PC-9 (cell line): Measurements from ENCODE around the gene DBNL.
"Not testable (repeated sequence)": the region's sequence is repeated elsewhere in the genome, so short reads cannot be mapped to it uniquely, and the experiment has no call there.

Source experiments
- EZH2 ChIP-seq: fragments of 200-600 bp; sonication (generic); IDR thresholded peaks from 2 replicates; pipeline ENCODE4 v1.8.0; 2017; ENCODE audit warnings: antibody characterized with exemption, low read depth
- TF ChIP-seq, protein P1 (sequence below): fragments of 200-600 bp; sonication (generic); conservative IDR thresholded peaks from 2 replicates; pipeline ENCODE4 v1.6.1; 2017; ENCODE audit warnings: mixed run types, antibody characterized with exemption, mild to moderate bottlenecking, moderate library complexity

DNA sequence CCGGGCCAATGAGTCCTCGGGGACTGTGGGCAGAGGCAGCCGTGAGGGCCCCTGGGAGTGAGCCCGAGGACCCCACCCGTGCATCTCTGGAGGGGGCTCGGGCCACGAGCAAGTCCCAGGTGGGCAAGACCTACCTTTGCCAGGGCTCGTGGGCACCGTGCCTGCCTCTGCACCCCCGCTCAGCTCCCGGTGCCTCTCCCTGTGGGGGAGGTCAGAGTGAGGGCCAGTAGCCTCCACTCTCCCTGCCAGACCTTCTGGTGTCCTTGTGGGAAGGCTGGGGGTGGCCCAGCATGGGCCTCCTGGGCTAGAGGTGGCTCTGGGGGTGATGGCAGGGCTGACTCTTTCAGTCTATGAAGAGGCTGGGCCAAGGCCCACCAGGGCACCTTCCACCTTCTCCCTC, 15.1 kb upstream of the DBNL start:
- TF ChIP-seq, protein P1, sequence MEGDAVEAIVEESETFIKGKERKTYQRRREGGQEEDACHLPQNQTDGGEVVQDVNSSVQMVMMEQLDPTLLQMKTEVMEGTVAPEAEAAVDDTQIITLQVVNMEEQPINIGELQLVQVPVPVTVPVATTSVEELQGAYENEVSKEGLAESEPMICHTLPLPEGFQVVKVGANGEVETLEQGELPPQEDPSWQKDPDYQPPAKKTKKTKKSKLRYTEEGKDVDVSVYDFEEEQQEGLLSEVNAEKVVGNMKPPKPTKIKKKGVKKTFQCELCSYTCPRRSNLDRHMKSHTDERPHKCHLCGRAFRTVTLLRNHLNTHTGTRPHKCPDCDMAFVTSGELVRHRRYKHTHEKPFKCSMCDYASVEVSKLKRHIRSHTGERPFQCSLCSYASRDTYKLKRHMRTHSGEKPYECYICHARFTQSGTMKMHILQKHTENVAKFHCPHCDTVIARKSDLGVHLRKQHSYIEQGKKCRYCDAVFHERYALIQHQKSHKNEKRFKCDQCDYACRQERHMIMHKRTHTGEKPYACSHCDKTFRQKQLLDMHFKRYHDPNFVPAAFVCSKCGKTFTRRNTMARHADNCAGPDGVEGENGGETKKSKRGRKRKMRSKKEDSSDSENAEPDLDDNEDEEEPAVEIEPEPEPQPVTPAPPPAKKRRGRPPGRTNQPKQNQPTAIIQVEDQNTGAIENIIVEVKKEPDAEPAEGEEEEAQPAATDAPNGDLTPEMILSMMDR = not testable (repeated sequence)
- not testable (repeated sequence) for TF ChIP-seq EZH2
